HG02763 (cell line): ENCODE data around the gene CAB39L.
"Not testable (repeated sequence)": the region's sequence is repeated elsewhere in the genome, so short reads cannot be mapped to it uniquely, and the experiment has no call there.

ENCODE experiments used
- ATAC-seq: cut with Tn5 transposase; IDR thresholded peaks from one replicate; pipeline ENCODE4 v1.9.1; 2021; ENCODE audit warnings: mild to moderate bottlenecking, moderate library complexity; ENCODE audit not compliant: unreplicated experiment

The CAB39L gene

DNA sequence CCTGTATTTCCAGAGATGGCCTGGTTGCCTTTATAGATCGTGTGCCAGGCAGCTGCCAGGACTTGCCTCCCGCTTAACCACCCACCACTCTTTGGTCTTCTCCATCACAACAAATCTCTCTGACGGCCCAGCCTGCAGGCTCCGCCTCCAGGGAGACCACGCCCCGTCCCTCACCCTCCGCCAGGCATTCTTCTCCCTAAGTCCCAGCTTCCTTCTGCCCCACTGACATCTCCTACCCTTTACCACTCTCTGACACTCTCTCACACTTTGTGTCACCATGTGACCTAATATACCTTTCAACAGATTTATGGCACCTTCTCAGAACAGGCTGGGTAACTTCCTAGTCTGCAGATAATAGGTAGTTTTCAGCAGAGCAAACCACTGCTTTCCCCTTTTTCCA lies 95.1 kb downstream of the CAB39L start:
- no peak for ATAC-seq

DNA sequence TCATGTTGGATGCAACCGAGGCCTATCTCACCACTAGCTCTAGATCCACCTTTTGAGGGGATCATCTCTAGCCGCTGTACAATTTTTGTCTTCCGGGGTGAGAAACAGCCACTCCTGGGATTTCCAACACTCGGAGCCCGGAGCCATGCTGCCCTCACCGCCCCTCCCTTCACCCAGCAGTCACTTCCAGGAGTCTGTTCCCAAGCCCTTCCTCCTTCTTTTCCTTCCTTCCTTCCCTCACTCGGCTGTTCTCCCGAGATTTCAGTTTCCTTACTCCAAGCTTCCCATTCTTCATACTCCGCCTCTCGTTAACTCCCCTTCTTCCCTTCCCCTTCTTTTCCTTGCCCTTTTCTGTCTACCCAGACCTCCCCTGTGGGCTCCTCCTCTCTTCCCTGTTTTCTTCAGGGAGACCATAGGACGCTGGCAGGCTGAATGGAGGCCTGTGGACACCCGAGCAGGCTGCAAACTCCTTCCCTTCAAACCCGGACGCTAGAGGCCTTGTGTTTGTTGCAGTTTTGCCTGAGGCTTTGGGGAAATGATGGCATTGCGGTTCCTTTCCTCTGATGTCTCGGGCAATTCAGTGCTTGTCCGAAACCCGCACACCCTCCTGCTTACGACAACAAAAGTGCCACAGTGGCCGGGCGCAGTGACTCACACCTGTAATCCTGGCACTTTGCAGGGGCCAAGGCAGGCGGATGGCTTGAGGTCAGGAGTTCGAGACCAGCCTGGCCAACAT lies 96.0 kb downstream of the CAB39L start:
- no peak for ATAC-seq

DNA sequence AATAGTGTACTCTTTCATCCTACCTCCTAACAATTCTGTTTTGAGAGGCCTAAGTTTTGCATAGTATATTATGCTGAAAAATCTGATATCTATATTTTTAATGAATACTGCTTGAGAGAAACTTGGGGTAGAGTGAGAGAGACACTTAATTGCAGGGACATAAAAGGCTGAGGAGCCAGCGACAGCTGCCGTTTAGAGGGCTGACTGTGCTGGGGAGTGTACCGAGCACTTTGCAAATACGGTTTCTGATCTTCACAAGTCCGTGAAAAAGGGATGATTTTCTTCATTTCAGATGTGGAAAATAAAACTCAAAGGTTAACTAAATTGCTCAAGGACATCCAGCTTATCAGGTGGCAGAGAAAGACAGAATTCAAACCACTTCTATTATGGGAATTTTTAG lies 97.4 kb downstream of the CAB39L start:
- no peak for ATAC-seq

DNA sequence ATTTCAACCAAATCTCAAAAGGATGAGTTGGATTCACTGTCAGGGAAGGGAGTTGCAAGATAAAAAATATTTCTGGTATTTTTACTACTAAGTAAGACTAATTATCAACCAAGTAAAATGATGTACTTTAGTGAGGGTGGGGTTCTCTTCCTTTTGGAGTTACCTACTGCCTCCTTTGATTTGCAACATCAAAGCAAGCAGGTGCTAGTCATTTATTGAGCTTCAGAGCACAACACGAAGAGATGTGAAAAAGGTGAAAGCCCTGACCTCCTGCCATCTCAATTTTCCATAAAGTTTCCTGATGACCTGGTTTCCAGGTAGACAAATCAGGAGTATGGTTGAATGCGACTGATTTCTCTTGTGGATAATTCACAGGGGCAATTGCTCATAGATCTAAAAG lies 100.1 kb downstream of the CAB39L start:
- ATAC-seq: no peak

DNA sequence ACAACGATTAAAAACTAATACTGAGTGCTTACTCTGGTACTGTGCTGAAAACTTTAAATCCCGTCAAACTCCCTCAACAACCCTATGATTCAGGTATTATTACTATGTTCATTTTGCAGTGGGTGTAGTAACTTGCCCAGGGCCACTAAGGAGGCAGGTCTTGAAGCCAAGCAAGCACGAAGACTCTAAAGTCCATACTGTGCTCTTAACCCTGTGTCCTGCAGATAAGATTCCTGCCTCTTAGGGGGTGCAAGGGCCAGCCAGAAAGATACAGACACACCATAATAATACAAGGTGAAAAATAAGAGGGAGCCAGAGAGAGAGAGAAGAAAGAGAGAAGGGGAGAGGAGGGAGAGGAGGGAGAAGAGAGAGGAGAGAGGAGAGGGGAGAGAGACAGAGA lies 100.6 kb downstream of the CAB39L start:
- no peak for ATAC-seq

DNA sequence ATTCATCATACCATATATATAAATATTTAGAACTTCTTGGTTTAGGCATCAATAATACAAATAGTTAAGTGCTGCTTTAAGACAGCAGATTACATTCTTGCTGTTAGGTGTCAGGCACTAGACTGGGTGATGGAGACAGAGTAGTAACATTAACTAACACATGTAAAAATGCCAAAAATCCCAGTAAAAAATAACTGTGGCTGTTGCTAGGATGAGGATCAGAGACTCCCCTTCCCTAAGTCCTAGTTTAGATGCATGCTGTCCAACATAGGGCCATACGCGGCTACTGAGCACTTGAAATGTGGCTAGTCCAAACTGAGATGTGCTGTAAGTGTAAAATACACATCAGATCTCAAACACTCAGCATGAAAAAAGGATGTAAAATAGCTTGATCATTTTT lies 101.4 kb downstream of the CAB39L start:
- no peak for ATAC-seq

DNA sequence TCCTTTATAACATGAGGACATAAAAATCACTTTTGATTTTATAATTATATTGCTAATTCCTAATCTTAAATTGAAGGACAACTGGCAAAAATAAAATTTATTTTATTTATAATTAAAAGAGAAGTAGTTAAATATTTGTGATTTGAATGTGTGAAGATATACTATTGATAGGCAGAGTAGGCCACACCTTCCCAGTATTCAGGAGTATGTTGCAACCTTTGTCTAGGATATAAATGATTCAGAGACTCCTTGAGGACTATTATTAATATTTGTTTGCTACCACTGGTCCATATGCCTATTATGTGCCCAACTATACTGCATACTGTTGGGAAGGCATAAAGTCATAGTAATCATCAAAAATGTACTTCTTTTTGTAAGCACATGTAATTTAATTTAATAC lies 101.9 kb downstream of the CAB39L start:
- no peak for ATAC-seq

DNA sequence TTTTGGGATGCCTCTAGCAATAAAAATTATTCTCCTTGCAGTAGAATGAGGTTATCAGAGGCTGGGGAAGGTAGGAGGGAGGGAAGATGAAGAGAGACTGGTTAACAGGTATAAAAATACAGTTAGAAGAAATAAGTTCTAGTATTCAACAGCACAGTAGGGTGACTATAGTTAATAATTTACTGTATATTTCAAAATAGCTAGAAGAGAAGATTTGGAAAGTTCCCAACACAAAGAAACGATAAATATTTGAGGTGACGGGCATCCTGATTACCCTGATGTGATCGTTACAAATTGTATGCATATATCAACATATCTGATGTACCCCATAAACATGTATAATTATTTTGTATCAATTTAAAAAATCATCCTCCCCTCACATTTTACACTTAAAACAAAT lies 102.3 kb downstream of the CAB39L start:
- no peak for ATAC-seq

DNA sequence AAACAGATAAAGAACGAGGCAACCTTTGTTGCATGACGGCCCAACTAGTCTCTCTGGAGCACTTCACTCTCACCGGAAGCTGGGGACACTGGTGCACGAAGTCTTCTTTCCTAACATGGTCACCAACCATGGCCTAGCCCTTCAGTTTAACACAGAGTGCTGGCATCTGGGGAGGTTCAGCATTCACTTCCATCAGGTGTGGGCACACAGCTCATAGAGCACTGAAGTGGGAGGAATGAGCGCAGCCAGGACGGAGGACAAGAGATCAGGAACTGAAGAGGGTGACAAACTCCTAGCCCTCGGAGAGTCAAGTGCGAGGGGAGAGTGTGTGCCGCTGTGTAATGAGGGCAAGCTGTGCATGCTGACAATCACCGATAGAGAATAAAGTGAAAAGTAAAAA lies 103.7 kb downstream of the CAB39L start:
- no peak for ATAC-seq

DNA sequence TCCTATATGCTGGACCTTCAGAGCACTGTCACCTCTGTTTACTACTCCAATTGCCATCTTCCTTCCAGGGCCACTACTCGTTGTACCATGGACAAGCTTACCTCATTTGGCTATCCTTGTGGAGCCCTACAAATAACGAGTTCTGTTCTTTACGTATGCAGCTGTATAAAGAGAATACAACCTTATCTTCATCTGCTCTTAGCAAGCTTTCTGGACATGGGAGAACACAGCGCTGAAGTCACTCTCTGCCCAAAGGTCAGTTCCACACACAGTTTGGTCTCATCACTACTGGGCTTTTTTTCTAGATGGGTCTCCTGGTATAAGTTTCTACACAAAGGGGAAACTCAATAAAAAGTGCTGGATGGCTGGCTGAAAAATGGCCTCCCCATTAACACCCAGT lies 107.2 kb downstream of the CAB39L start:
- ATAC-seq: no peak

DNA sequence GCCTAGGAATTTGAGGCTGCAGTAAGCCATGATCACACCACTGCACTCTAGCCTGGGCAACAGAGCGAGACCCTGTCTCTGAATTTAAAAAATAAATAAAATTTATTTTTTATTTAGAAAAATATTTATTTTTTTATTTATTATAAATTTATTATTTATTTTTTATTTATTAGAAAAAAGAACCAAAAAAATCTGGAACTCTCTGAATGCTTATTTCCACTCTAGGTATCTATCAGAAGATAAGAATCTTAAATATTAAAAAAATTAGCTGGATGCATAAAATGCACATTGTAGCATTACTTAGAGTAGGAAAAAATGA lies 113.4 kb downstream of the CAB39L start:
- ATAC-seq: no peak

DNA sequence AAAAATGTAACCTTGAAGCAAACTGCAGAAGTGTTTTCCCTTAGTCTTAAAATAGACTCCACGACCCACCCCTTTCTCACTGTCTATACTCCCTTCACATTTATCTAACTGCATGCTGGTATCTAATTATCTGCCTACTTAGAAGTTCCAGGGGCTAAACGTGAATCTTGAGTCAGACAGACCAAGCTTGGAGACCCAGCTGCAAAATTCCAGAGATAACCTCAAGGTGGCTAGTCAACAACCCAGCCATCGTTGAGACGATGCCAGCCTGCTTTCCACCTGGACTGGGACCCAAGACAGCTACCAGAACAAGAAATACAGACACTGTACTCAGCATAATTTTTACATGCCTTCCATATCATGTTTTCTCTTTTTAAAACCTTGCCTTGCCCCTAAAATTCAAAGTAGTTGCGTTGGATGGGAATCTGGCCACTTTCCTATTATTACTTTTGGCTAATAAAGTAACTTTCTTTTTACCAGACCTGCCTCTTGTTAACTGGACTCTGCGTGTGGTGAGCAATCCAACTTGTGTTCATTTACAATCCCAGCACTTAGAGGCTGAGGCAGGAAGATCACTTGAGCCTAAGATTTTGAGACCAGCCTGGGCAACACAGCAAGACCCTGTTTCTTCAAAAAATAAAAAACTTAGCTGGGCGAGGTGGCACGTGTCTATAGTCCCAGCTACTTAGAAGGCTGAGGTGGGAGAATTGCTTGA lies 113.9 kb downstream of the CAB39L start:
- ATAC-seq: no peak

DNA sequence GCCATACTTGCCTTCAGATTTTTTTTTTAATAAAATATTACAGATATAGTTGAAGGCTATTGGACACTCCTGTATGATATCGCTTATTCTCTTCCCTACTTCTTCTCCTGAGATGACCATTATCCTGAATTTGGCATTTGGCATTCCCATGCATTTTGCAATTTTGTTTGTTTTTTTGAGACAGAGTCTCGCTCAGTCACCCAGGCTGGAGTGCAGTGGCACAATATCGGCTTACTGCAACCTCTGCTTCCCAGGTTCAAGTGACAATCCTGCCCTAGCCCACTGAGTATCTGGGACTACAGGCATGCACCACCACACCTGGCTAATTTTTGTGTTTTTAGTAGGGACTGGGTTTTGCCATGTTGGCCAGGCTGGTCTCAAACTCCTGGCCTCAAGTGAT lies 116.7 kb downstream of the CAB39L start:
- ATAC-seq: not testable (repeated sequence)

DNA sequence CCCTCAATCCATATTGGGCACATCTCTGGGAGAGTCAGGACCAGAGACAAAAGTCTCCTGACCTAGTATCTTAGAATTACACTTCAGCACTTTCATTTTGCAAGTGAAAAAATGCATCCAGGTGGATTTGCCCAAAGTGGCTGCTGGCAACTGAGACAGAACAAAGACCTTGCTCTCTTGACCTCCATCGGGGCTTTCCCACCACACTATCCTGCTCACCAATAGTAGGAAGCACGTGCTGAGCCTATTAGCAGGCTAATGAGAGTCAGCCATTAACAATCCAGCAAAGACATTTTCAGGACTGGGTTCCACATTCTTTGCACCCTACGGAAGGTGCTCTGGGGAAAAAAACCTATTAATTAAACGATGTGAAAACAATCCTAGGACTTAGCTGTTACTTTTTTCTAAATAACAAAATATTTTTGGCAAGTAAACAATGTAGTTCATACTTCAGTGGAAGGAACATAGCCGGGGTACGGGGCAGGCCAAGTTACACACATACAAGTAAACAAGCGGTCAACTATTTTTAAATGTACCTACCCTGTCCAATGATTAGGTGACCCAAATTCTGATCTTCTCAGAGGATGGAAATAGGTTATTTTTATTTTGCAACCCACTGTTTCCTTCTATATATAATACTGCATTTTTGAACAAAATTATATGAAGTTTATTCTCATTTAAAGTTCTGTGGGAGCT lies 117.5 kb downstream of the CAB39L start:
- no peak for ATAC-seq

DNA sequence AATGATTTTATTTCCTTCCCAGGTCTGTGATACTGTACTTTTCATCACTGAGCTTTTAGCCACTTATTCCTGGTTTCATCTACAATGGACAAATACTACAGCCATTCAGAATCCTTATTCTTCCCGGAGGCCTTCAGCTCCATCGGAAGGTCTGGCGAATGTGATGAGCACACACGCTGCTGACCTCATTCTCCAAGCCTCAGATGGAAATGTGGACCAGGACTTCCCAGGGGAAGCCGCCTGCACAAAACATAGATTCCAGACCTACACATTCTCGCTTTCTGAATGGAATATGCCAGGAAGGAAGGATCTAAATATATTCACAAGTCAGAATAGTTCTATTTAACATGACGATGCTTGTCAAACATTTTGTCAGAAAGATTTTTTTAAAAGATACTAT lies 120.5 kb downstream of the CAB39L start:
- ATAC-seq: no peak

DNA sequence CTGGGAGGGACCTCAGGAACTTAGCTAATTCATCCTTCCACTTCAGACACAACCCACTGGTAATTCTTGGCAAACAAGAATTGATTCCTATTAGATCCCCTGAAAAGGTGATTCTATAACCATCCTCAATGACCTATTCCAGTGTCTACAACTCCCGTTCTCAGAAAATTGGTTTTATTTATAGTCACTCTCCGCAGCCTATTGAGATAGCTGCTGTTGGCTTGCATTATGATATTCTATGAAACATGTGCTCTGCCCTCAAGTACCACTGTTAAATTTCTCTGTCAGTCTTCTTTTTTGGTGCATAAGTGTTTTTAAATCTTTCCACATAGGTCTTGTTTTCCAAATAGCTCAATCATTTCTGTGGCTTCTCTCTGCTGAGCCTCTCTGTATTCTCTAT lies 121.2 kb downstream of the CAB39L start:
- ATAC-seq: no peak

DNA sequence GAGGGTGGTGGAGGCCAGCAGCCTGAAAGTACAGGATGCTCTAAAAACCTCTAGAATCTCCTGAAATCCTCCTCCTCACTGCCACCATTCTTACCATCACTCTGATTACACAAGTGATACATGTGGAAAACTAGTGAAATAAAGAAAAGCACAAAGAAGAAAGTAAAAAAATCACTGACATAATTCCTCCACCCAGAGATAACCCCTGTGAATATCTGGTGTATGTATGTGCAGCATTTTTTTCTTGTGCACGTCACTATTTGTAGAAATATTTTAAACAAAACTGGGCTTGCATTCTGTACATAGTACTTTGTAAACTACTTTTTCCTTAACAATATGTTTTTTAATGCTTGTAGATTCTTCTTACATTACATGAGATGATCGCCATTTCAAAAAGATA lies 122.9 kb downstream of the CAB39L start:
- no peak for ATAC-seq

DNA sequence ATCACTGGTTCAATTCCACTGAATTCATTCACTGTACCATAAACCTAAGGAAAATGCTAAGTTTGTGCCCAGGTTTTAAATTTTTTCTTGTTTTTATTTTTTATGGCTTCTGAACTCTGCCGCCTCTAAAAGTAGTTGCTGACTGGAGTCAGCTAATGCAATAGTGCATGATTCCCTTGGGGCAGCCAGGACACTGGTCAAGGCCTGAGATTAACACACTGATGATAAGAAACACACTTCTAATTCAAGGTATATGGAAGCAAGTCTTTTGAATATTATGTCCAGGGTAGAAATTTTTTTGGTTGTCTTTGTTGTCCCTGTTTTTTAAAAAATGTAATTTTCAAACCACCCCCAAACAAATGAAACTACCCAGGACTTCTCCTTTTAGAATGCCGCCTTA lies 123.9 kb downstream of the CAB39L start:
- no peak for ATAC-seq

DNA sequence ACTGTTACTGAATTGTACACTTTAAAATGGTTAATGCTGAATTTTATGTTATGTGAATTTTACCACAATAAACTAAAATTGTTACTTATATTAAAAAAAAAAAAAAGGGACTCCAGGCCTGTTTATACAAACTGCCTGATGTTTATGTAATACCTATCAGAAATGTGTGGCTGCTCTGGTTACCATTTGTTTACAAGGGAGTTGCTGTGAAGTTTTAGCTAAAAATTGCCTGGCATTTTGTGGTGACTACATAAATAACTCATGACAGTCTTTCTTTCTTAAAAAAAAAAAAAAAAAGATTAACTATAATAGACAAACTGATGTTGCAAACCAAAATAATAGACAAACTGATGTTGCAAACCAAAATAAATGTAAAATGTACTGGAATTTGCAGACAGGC lies 124.3 kb downstream of the CAB39L start:
- ATAC-seq: no peak

DNA sequence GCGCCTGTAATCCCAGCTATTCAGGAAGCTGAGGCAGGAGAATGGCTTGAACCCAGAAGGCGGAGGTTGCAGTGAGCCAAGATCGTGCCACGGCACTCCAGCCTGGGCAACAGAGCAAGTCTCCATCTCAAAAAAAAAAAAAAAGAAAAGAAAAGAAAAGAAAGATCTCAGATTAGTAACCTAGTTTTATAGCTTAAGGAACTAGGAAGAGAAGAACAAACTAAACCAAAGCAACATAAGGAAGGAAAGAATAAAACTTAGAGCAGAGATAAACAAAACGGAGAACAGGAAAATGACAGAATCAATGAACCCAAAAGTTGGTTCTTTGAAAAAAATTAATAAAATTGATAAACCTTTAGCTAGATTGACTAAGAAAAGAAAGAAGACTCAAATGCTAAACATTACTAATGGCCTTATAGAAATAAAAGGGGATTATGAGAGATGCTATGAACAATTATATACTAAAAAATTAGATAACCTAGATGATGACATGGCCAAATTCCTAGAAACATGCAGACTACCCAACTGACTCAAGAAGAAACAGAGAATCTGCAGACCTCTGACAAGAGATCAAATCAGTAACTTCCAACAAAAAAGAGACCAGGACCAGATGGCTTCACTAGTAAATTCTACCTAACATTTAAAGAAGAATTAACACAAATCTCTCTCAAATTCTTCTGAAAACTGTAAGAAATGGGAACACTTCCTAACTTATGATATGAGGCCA lies 127.9 kb downstream of the CAB39L start:
- no peak for ATAC-seq

DNA sequence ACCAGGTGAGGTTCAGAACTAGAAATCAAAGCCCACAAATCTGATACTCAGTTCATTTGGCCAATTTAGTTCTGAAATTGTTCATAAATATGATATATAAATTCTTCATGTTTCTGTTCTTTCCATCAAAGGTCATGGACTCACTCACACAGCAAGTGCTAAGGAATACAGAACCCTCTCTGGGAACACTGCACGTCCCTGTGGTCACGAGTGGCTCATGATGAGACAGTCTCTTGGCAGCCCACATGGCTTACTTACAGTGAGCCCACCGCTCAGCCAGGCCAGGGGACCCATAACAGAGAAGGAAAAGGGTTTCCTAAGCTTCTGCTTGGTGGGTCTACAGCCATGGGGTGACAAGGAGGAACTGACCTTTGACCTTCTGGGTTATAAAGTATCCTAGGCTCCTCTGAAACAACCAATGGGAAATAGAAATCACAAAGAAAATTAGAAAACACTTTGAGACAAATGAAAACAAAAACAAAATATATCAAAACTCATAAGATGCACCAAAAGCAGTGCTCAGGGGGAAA lies 128.8 kb downstream of the CAB39L start:
- no peak for ATAC-seq
